NCI-H1417 (cell line): Measurements from ENCODE around the gene PDE1C.
A peak's percentile ranks its signal among the peaks of the same experiment; 100 is the strongest.
"Not testable (repeated sequence)": the region's sequence is repeated elsewhere in the genome, so short reads cannot be mapped to it uniquely, and the experiment has no call there.

Source experiments
- DNase-seq, 3 experiments: peaks; one replicate each; lab custom pipeline; 2025; lab: John Stamatoyannopoulos, UW

The PDE1C gene

DNA sequence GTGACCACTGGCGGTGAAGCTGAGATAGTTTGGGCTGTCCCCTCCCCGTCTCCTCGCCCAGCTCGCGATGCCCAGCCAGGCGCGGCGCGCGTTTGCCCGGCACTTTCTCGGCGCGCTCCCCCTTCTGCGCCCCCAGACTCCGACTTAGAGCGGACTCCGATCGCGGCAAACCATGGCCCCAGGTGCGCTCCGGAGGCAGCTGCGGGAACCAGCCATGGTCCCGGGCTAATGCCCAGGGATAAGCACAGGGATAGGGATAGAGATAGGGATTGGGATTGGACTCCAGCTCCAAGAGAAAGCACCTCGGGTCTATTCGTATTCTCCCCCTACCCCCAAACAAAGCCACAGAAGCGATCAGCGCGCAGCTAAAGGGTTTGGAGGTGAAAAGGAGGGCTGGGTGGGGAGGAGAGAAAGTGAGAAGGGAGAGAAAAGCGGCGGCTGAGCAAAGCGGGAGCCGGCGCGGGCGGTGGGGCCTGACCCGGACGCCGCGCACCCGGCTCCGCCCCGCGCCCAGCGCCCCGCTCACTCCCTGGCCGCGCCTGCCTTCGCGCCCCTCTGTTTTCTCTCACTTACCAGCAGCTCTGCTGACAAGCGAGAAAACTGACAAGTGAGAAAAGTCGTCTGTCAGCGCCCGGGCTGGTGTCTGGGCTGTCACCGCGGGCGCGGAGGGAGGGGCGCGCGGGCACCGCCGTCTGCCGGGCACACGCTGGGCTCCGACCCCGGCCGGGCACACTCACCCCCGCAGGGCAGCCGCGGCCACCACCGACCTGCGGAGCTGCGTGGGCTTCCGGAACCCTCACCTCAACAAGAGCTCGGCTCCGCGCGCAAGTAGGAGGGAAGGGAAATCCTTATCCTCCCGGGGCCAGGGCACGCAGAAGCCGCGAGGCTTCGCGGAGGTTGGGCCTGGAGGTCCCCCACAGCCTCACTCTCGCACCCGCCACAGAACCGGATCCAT lies at the start of gene PDE1C:
TSS of gene PDE1C (minus strand) at position 2 of the 955 bp plus-strand sequence.
- no peak for DNase-seq

DNA sequence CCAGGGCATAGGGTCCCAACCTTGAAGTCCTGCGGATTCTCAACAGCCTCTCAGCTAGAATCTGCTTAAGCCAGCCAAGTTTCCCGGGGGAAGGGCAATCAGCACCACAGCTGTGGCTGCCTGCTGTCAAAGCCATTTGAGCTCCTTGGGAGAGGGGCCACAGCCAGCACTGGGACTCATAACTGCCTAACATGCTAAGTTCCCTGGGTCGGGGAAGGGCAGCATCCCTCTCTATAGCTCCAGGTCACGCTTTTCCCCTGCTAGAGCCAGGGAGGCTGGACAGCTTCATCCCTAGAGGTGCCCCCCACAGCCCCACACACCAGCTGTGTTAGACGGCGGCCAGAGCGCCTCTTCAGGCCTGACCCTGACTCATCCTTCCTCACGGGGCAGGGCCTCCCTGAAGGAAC lies 49.6 kb upstream of the PDE1C start:
- DNase-seq: no peak

DNA sequence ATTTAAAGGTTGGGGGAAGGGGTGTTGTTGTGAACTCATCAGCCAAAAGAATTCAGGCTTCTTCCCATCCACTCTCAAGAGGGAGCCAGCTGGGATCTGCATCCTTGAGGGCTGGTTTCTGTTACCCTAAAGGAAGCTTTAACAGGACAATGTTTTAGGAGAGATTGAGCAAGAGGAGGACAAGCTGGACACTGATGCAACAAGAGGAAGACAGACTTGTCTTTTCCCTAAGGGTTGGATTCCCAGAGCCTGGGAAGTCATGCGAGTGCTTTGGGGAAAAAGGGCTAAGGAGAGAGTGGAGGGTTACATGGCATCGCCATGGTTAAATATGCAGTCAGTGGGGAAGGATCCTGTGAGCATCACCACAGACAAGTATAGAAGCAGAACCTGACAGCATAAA lies 47.6 kb upstream of the PDE1C start:
- no peak for DNase-seq

DNA sequence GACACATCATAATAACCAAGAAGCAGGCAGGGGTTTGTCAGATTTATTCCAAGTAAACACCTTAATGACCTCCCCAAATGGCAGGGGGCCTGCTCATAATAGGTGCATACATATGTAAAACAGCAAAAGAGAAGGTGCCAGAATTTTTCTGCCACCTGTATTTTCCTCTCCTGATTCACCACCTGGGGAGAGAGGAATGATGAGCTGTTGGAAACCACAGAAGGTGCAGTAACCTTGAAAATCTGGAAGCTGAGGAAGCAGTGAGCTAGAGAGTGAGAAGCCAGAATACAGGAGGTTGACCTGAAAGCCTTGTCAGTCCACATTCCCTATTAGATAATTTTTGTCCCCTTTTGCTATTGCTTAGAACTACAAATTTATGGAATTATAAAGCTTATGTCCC lies 46.2 kb upstream of the PDE1C start:
- peak in 2 of 3 experiments; percentile 17 to 40 for DNase-seq

DNA sequence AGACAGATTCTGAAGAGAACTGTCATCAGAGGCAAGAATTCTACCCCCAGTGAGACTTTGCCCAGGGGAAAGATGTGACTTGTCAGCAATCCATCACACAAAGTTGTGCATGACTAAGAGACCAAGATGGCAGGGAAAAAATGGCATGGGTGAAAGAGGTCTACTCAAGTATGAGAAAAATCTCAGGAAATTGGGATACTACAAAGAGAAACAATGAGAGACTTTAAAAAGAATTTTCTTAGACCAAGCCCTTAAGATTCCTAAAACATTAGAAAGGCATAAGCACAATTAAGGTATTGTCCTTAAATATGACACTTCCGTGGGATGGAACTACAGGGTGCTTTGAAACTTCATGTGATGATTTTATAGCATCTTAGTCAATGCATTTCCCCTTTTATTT lies 45.6 kb upstream of the PDE1C start:
- no peak for DNase-seq

DNA sequence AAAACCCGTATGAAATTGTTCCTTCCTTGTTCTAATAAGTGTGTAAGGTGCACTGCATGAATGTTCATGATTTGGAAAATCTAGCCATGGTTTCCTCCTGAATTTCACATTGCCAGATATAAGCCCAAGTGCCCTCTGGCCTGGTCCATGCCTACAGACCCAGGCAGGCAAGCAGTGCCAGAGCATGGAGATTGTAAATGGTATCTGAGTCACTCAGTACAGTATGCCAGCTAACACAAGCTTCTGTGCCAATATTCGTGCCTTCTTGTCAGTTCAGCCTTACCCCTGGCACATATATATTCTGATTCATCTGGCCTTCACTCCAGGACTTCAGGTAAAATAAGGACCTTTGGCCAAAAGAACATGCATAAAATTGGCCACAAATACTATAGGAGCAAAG lies 38.4 kb upstream of the PDE1C start:
- no peak for DNase-seq

DNA sequence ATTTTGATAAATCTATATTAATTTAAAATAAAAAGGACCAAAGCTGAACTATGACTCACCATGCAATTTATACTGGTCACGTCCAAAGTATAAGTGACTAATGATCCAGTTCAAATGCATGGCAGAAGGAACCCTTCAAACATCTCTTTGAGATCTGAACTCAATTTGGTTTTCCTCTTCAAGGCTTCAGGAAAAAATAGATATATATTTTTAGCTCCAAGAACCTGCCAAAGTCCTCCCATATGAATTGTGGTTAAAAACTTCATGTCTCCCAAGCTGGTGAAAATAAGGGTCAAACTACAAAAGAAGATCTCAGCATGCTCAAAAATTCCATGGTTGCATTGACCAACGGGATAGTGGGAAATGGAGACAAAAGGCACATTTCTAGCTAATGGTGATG lies 34.6 kb upstream of the PDE1C start:
- no peak for DNase-seq

DNA sequence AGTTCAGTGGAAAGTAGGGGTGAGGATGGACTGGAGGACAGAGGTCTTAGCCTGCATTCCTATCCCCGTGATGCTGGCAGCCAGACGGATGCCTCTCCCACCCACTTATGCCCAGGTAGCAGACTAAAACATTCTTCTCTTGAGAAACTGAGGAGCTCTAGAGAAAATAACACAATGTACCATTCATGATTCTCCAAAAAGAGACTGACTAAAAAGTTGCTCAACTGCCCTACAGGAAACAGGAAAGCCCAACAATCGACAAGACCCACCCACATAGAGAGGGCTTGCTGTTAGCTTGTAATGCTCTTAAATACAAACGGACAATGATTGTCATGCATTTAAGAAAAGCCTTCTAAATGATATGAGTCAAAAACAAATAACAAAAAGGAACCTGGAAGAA lies 33.2 kb upstream of the PDE1C start:
- no peak for DNase-seq

DNA sequence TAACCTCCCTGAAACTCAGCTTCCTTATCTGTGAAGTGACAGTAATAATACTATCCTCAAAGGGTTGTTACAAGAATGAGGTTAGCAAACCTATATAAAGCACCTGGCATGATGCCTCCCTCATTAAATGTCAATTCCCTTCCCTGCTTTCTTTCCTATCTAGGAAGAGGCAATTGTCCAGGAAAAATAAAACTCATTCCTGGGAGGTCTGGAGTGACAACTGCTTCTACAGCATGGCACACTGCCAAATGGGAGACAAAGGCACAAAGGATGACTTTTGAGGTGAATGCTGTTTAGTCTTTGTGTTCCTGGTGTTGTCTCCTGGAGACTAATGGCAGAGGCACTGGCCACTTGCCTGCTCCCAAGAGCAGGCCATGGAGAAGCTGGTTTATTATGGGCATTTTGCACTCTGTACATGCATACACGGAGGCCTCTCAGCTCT lies 32.2 kb upstream of the PDE1C start:
- peak in 1 of 3 experiments; percentile 27 for DNase-seq

DNA sequence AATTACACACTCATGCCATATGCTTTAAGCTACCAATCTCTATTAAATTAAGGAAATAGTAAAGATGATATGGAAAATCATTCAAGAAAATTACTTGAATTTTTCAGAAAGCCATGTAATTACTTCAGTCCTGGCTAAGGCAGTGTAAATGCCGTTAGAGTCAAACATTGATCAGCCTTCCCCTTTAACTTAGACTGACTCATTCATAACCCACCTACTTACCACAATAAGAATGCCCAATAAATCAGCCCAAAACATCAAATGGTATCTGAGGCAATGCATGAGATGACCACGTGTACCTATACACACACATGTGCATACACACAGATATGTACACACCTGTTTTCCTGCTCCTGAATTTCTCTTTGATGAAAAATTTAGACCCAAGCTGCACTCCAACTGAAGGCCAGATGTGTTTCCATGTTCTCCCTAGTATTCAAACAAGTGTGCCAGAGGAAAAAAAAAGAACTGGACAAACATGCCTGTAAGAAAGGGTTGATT lies 30.2 kb upstream of the PDE1C start:
- no peak for DNase-seq

DNA sequence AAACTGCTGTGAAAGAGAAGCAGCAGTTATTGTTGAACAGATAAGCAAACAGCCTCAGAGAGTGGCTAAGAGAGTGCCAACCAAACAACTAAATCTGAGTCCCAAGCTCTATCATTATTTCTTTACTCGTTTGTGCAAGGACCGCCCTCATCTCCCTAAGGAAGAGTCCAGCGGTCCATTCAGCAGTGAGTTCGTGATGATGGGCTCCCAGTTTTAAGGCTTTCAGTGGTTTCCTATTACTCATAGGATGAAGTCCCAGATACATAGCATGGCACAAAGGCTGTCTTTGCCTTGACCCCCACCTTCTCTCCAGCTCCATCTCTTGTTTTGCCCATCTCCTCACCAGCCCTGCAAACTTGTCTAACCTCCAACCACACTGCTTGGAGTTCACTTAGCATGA lies 24.3 kb upstream of the PDE1C start:
- DNase-seq: no peak

DNA sequence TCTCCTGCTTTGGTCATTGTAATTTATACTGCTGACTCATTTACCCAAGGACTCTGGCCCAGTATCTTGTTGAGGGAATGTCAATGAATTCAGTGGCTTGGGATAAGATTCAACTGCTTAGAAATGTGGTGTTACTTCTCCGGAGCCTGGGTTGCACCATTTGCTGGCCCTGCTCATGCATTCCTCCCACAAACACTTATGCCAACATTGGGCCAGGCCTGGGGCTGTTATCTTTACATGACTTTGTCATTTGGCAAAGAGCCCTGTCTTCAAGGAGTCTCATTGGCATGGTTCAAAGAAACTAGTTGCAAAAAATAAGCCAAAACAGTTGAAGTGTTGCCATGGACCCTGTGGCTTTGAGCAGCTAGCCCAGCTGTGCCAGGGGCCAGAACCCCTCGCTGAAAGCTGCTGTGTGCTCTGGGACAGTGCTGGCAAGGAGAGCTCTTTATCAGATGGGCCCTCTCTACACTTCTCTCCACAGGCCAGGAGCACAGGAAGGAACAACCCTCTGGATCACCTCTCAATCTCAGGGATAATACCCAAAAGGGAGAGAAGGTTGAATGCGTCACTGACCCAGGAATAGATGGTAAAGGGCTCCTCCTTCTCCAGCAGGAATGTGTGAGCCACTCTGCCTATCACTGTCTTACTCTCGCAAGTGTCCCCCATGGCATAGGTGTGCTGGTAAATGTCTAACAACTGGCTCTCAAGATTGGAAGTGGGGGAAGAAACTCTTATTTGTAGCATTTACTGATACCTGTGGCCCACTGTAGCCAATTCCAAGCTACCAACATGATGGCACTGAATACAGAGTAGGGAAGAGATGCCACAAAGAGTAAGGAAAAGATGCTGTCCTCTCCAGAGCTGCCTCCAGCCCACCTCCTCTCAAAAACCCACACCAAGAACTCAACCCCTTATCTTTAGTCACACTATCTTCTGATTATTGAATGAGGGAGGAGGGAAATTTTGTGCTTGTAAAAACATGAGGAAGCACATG lies 23.5 kb upstream of the PDE1C start:
- no peak for DNase-seq

DNA sequence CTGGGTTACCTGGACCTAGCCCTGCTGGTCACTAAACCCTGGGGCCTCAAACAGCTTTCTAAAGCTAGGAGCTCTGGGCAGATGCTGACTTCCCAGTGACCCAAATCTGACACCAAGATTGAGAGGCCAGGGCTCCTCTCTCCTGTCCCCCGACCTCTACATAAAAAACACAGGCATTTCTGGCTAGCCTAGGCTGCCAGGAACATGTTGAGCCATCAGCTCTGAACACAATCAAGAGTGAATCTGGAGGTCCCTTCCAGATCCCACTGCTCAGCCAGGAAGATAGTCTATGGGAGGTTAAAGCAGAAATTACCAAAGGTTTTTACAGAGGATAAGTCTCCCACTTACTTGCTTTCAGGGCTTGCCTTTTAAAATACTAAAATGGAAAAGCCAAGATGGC lies 22.1 kb upstream of the PDE1C start:
- DNase-seq: no peak

DNA sequence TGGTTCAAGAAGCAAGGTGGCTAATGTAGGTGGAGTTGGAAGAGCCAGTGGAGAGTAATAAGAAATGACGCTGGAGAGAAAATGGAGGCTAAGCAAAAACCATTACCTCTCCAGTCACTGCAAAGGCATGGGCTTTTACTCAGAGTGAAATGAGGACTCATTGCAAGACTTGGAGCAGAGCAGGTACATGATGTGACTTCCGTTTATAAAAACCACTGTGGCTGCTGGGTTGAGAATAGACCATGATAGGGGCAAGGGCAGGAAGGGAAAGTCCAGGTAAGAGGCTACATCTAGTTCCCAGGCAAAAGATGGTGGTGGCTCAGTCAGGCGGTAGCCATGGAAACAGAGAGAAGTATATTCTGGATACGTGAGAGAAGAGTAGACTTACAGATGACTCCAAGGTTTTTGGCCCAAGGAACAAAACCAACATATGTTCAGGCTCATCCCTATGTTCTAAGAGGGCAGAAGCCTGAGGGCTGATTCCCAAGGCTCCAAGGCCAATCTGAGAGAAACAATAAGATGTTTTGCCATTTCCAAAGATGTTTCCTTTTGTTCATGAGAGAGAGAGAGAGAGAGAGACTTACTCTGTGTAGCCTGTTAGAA lies 21.5 kb upstream of the PDE1C start:
- no peak for DNase-seq

DNA sequence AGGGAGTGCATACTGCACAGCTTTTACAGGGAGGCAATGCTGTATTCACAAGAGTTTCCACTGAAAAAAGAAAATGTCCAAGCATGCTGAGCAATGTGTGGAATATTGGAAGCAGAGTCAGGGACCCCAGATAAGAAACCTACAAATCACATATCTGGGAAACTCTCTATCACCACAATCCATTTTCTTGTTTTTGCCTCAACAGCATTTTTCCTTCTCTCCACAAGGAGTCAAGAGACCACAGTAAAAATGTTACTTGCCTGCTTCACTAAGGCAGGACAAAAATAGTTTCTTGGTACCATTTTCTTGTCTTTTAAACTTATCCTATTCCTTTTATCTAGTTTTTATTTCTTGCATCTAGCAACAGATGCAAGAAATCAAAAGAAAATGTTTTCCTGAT lies 19.5 kb upstream of the PDE1C start:
- no peak for DNase-seq

DNA sequence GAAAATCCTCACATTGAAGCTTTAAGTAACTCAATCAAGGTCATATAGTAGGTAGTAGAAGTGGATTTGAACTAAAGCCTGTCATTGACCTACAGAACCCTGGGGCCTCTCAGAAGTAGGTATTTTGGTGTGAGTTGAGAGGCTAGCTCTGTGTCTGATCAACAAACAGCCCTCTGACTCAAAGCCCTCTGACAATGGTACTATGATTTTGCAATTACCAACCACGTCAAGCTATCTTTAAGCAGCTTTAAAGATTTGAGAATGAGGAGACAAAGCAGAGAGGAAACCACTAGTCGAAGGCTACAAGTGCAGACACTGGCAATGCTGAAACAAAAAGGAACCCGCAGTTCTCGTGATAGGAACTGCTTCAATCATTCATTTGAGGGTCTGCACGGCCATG lies 19.0 kb upstream of the PDE1C start:
- no peak for DNase-seq

DNA sequence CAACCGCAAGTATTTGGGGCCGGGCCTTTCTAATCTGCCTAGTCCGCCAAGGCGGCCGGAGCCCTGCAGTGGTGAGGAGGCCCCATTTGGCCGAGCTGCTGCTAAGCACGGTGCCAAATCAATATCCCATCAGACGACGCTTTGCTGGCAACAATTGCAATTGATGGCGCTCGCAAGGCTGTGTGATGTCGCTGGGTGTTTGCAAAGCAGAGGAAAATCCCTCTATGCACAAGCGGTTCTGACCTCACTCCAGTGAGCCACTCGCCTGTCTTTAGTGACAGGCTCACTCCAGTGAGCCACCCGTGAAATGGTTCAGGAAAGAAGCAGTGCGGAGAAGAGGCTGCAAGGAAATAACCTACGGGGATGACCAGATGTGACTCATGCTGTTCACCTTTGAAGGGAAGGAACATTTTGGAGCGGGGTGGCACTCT lies 18.3 kb upstream of the PDE1C start:
- DNase-seq: no peak

DNA sequence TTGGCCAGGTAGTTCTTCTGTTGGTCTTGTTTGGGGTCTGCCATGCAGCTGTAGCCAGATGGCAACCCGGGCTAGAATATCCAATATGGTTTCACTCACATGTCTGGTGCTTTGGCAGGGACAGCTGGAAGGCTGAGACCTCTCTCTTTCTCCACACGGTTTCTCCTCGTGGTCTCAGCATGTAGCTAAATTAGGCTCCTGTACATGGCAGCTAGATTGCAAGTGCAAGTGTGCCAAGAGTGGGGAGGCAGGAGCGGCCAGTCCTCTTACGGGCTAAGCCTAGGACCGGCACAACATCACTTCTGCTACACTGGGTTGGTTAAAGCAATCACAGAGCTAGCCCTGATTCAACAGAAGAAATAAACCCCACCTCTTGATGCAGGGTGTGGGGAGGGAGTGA lies 9.3 kb upstream of the PDE1C start:
- no peak for DNase-seq

DNA sequence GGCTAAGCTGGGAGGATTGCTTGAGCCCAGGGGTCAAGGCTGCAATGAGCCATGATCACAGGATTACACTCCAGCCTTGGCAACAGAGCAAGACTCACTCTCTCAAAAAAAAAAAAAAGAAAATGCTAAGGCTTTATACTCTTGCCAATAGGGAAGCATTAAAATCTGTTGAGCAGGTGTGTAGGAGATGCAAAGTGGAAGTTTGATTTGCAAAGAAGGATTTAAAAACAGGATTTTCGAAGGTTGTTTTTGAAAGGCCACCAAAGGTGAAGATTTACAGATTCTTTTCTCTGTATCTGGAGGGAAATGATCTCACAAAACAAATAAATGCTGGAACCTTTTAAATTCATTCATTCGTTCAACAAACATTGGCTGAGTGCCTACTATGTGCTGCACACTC lies 8.6 kb upstream of the PDE1C start:
- no peak for DNase-seq

DNA sequence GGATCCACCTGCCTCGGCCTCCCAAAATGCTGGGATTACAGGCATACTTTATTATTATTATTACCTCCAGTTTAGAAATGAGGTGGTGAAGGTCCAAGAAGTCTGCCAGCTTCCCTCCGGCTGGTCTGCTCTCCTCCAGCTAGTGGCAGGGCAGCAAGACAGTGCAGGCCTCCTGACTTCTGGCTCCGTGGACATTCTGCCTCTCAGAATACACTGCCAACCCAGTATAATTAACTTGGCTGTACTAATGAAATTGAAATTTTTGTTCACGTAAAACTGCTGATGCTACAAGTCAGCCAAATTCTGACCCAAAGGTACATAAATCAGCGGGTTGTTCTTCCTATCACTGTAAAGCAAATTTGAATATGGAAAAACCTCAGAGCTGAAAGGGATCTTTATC lies 7.6 kb upstream of the PDE1C start:
- no peak for DNase-seq

DNA sequence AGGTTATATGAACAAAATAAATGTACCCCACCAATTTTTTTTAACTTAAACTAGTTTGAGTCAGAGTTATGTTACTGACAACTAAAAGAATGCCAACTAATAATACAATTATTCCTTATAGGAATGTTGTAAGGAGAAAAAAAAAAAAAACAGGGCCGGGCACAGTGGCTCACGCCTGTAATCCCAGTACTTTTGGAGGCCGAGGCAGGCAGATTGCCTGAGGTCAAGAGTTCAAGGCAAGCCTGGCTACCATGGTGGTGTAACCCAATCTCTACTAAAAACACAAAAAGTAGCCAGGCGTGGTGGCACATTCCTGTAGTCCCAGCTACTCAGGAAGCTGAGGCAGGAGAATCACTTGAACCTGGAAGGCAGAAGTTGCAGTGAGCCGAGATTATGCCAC lies 6.6 kb upstream of the PDE1C start:
- not testable (repeated sequence) for DNase-seq

DNA sequence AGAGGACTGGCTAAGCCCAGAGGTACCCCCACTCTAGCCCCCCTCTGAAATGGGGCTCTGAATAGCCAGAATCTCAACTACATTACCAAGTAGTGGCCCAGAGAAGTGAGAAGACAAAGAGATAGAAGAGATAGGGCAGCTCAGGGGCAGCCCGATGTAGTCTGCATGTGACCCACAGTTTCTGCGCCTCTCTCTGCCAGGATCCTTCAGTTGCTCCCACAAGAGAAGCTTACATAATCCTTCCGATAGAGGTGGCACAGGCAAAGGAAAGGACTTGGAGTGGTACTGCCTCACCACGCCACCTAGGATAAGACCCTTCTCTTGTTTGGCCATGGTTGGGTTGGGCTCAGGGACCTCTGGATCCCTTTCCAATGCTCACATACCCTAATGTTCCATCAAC lies 5.4 kb upstream of the PDE1C start:
- DNase-seq: no peak
